Psoas muscle (tissue), 8 donors: ENCODE results near the gene APOL1. TPM values are rescaled to one million over a fixed set of nuclear protein-coding genes. Genes with fewer than 3 reads are reported as not detected.
A peak's percentile ranks its signal among the peaks of the same experiment; 100 is the strongest.
"Not testable (repeated sequence)": the region's sequence is repeated elsewhere in the genome, so short reads cannot be mapped to it uniquely, and the experiment has no call there.

ENCODE experiments used
- ATAC-seq, 4 donors: fragments of 200-7000 bp; cut with Tn5 transposase; one replicate each; pipeline ENCODE4 v1.9.1; 2020; ENCODE audit warnings: moderate library complexity in 3 of 4, mild to moderate bottlenecking in 2 of 4
- DNase-seq, 2 donors: peaks; one replicate each; pipeline ENCODE4 v3.0.0-alpha.2; 2020
- H3K27ac ChIP-seq: fragments of 200-600 bp; one replicate; pipeline ENCODE4 v1.8.0; 2022
- H3K27me3 ChIP-seq, 3 donors: fragments of 200-600 bp in 1 of 3; one replicate each; pipeline versions ENCODE4 v1.6.1 to v1.8.0; 2013 to 2022; ENCODE audit warnings: low read length in 2 of 3, mild to moderate bottlenecking in 2 of 3, moderate library complexity in 1 of 3; ENCODE audit not compliant: insufficient read depth in 3 of 3
- H3K36me3 ChIP-seq, 2 donors: fragments of 200-600 bp in 1 of 2; one replicate each; pipeline versions ENCODE4 v1.6.1 to v1.8.0; 2013 to 2022; ENCODE audit warnings: low read depth in 1 of 2, mild to moderate bottlenecking in 1 of 2, moderate library complexity in 1 of 2; ENCODE audit not compliant: insufficient read depth in 1 of 2
- H3K4me1 ChIP-seq: fragments of 200-600 bp; one replicate; pipeline ENCODE4 v1.8.0; 2022
- H3K4me3 ChIP-seq: fragments of 200-600 bp; one replicate; pipeline ENCODE4 v1.8.0; 2022; ENCODE audit warnings: mild to moderate bottlenecking
- H3K9me3 ChIP-seq: fragments of 200-600 bp; one replicate; pipeline ENCODE4 v1.8.0; 2022
- CTCF ChIP-seq: fragments of 200-600 bp; IDR thresholded peaks from one replicate; pipeline ENCODE4 v1.8.0; 2022; ENCODE audit warnings: antibody characterized with exemption
- WGBS, 3 donors: extraction: QIAGEN DNeasy Blood & Tissue Kit; methylation state at CpG; one replicate each; pipeline versions ENCODE4 v1.1.6 to v1.1.7; 2013; 5-methylcytosine and 5-hydroxymethylcytosine counted together
- intact Hi-C, 2 donors: fragments of 100-400 bp; cut with DNase I; formaldehyde crosslinking; loops; one replicate each; pipeline versions ENCODE4 v1.11.0 to v1.14.2; 2022
- polyA plus RNA-seq, 3 donors: library from polyadenylated mRNA; stranded (reverse); fragments of 200-250 nt; gene quantifications; one replicate each; pipeline ENCODE4 v1.2.3, GENCODE V29; 2013
- total RNA-seq, 4 donors: library from RNA; stranded (reverse); fragmentation: NEBNext Ultra II Directional in 2 of 4; extraction: Animal tissue kit (Norgen Biotek cat#: 25700) in 2 of 4; gene quantifications; one replicate each; pipeline versions ENCODE4 v1.2.1 to v1.2.4, GENCODE V29; 2021 to 2023
- donor health status: healthy with polysubstance abuse.
- donor health status: DM: no; HTN: no; CAD: no; lungs with moderate emphysema.
- donor health status: Bipolar disorder and iron deficiency.
- donor health status: healthy.
- donor health status: DM: yes; HTN: yes; CAD: no.
- donor health status: DM: no; HTN: no; CAD: no.
- donor health status: DM: no; HTN: no; CAD: no.
- donor health status: DM: yes; HTN: yes; CAD: no.

The APOL1 gene
- total and polyA plus RNA-seq, 7 donors: 5.3 to 16.3 (median 6.0) TPM

- DNase-seq (peak in 1 of 2 donors; percentile 66), ATAC-seq (no peak)
- H3K27me3 ChIP-seq: no peaks in the 10 kb centered on the region
- TF ChIP-seq CTCF: no peak
- intact Hi-C loops: no loop called here
- H3K4me1 ChIP-seq: peaks cover 5% of the 10 kb centered on the region
- H3K9me3 ChIP-seq: no peaks in the 10 kb centered on the region
- no peaks in the 10 kb centered on the region for H3K36me3 ChIP-seq
- H3K4me3 ChIP-seq: no peak overlapping the region
- H3K27ac ChIP-seq: peak overlapping the region; percentile 41
- WGBS, 3 donors: 44 to 49% (median 49%) methylated on average over 16 of the region's 16 CpGs
Observed at GRCh38 chr22:36258701-36259614, 6.0 kb downstream of the APOL1 start.

GRCh38 chr22:36259615-36260300 is 6.8 kb downstream of the APOL1 start:
- no peak for TF ChIP-seq CTCF
- no peak for ATAC-seq
- Histone ChIP-seq H3K4me3 (no peak overlapping the region), H3K36me3 (no peaks in the 10 kb centered on the region), H3K27ac (no peak overlapping the region), H3K9me3 (no peaks in the 10 kb centered on the region), H3K27me3 (no peaks in the 10 kb centered on the region), H3K4me1 (no peaks in the 10 kb centered on the region)
- no peak for DNase-seq
- WGBS, 3 donors: 69 to 75% (median 70%) methylated on average over 14 of the region's 14 CpGs
- intact Hi-C loops: no loop called here

DNA sequence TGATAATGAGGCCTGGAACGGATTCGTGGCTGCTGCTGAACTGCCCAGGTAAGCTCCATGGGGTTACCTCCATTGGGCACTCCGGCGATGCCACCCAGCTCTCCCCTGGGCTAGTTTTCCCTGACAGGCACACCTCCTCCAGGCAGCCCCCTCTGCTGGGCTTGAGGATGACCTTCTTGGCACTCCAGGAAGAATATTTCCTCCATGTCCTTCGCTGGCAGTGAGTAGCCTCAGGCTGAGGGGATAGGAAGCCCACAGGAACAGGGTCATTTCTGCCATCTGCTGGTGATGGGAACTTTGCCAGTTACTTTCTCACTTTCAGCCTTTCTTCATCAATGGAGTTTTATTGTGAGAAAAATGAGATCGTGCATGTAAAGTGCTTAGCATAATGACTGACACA is 8.7 kb downstream of the APOL1 start:
- intact Hi-C loops, H3K36me3 ChIP-seq: not testable (repeated sequence)

DNA sequence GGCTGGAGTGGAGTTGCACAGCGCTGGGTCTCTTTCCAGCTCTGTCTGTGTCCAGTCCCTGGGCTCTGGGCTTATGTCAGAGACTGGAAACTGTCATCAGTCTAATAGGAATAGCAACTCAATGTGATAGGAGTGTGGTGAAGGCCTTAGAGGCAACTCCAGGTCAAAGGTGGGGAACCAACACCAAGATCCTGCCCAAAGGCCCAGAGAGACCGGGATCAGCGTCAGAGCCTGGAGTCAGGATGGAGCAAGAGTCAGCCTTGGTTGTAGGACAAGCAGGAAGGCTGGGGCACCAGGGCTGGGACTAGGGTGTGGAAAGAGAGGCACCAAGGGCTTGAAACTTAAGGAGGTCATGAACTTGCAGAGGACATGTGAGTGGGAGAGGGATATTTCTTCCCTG is 9.4 kb downstream of the APOL1 start:
- 92 to 97% (median 94%) methylated on average over 3 of the region's 3 CpGs for WGBS, 3 donors
- DNase-seq, H3K27me3 ChIP-seq, H3K9me3 ChIP-seq, H3K36me3 ChIP-seq, H3K4me3 ChIP-seq, H3K27ac ChIP-seq, H3K4me1 ChIP-seq, intact Hi-C loops: not testable (repeated sequence)
- ATAC-seq: peak in 1 of 4 donors; percentile 7

More for the DNA sequence above, 8.7 kb downstream of the APOL1 start:
- 72 to 82% (median 80%) methylated on average over 4 to 6 of the region's 6 CpGs for WGBS, 3 donors
- H3K27me3 ChIP-seq, DNase-seq, H3K9me3 ChIP-seq, H3K4me3 ChIP-seq, H3K27ac ChIP-seq, H3K4me1 ChIP-seq, ATAC-seq: not testable (repeated sequence)

- H3K36me3 ChIP-seq, H3K4me1 ChIP-seq, intact Hi-C loops, H3K9me3 ChIP-seq, DNase-seq, H3K27ac ChIP-seq, H3K27me3 ChIP-seq, H3K4me3 ChIP-seq: not testable (repeated sequence)
- 39 to 65% (median 51%) methylated on average over 5 of the region's 5 CpGs for WGBS, 3 donors
- ATAC-seq: peak in 2 of 4 donors; percentile 26 to 36
Observed at GRCh38 chr22:36263216-36263673, 10.3 kb downstream of the APOL1 start.

DNA sequence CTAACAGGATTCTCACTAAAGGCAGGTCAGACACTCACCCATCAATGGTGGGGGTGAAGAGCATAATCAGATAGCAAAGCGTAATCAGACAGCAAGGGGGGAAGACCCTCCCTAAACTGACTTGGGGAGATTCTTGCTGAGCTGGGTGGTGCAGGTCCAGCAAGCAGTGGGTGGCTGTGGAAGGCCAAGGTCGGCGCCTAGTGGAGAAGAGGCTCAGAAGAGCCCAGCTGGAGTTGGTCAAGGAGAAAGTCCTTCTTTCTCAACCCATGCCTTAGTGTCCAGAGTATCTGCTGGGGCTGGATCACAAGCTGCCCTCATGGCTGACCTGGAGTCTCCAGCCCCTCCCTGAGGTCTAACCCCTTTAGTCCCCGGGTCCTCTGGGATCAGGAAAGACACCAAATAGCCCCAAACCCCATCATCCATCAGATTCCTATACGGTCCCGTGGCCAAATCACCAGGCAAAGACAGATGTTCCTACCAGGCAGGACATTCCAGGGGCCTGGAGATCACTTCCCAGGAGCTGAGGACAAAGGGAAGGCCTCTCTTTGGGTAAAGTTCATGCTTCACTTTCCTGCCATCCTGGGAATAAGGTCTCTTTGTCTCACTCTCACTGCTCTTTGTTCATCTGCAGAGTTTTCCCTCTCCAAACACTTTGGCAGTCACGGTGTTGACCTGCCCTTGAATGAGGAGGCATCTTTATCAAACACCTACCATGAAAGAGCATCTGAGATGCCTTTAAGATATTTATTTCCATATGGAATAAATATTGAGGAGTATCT is 11.1 kb downstream of the APOL1 start:
- H3K27ac ChIP-seq, H3K27me3 ChIP-seq, DNase-seq, H3K4me3 ChIP-seq, H3K9me3 ChIP-seq, intact Hi-C loops, H3K36me3 ChIP-seq, H3K4me1 ChIP-seq, ATAC-seq: not testable (repeated sequence)
- 71 to 80% (median 76%) methylated on average over 7 of the region's 7 CpGs for WGBS, 3 donors
